NCI-H2196 treated with DMSO at 0.1 percent for 48 hours (cell line): ENCODE results near the gene PRR14.

Experiments
- DNase-seq: peaks from one replicate; lab custom pipeline; 2025; ENCODE audit not compliant: unreplicated experiment; lab: John Stamatoyannopoulos, UW

PRR14 gene

DNA sequence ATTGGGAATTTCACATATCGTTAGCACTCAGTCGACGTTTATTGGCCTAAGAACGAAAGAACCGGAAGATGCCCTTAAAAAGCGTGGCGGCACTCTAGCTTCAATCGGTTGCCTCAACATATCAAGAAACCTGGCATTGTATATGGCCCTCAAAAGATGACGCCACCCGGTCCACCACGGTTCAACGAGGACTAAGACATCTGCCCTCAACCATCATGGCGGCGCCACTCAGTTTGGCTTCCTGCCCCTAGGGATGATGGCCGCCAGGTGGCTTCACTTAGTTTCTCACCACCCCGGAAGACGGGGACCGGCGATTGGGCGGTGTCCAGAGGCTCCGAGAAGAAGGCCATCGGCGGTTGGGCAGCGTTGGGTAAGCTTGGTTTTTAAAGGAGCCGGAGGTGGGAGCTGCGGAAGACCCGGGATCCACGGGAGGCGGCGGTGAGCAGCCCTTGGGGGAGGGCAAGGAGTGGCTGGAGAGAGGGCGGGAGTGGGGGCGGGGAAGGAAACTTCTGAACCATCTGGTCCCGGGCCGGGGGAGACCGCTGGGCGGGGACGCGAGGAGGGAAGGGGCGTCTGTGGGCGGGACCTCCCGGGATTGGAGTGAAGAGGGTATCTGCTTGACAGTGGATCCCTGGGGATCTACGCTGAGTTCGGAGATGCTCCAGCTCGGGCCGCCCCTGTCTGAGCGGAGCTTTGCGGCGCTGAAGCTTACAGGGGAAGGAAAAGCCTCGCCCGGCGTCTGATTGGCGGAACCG is at the start of gene PRR14:
Gene PRR14, plus strand, starts transcription at position 592 of the 755 bp plus-strand sequence. CDS start 686 bp downstream, outside the sequence.
- peak; percentile 99 for DNase-seq

DNA sequence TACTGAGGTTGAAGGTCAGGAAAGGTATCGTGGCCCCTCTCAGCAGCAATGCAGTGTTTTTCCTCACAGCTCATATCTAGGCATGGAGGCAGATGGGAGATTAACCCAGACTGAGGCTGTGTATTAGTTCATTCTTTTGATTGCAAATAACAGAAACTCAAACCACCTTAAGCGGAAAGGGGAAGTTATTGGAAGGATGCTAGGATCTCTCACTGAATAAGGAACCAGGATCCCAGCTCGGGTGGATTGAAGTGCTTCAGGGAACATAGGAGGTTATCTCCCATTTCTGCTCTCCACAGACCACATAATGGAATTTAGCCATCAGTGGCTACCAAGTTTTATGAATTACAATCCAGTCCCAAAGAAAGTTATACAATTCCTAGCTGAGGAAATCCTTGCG is 48.8 kb upstream of the PRR14 start:
- no peak for DNase-seq

DNA sequence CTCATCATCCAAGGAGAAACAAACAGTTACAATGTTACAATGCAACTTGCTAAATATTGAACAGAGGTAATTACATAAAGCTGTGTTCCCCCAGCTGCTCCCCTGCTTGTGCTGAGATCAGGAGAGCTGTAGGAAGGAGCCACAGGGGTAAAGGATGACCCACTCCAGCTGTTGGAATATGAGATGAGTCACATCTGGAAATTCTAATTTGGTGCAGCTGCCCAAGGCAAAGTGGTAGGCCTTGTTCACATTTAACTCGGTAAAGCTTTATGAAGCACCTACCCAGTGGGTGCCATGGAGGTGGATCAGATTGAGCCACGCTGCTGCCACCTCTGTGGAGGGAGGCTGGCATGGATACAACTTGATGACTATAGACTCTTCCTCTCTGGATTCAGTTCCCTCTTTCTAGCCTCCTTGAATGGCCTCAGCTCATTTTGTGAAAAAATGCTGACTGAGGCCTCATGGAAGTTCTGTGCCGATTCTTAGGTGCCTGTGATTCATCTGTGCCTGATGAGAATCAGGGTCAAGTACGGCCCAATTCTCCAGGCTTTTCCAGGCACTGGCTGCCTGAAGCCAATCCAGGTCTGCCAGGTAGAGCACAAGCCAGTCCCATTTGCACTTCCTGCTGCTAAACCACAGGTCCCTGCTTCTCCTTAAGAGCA is 48.0 kb upstream of the PRR14 start:
- no peak for DNase-seq

DNA sequence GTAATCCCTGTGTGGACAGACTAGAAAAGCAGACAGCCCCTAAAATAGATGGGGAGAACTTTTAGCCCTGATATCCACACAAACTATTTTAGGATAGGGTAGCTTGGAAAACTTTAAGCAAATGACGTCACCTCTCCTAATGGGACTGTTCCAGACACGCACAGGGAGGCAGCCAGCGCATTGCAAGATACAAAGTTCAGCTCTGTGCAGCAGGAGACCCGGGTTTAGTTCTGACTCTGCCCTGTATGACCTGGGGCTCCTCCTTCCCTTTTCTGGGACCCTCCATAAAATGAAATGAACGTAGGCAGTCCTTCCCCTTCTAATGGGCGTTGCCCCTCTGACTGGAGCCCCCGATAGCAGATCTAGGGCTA is 46.8 kb upstream of the PRR14 start:
- DNase-seq: no peak

- no peak for DNase-seq
Observed at GRCh38 chr16:30604316-30604947, 46.3 kb upstream of the PRR14 start.

- DNase-seq: no peak
Observed at GRCh38 chr16:30605158-30605557, 45.6 kb upstream of the PRR14 start.

DNA sequence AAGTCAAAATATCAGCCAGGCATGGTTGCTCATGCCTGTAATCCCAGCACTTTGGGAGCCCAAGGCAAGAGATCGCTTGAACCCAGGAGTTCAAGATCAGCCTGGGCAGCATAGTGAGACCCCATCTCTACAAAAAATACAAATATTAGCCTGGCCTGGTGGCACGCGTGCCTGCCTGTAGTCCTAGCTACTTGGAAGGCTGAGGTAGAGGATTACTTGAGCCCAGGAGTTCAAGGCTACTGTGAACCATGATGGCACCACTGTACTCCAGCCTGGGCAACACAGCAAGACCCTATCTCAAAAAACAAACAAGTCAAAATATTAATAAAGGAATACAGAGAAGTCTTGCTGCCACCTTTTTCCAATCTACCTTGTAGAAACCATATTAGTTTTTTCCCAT is 44.8 kb upstream of the PRR14 start:
- no peak for DNase-seq

DNA sequence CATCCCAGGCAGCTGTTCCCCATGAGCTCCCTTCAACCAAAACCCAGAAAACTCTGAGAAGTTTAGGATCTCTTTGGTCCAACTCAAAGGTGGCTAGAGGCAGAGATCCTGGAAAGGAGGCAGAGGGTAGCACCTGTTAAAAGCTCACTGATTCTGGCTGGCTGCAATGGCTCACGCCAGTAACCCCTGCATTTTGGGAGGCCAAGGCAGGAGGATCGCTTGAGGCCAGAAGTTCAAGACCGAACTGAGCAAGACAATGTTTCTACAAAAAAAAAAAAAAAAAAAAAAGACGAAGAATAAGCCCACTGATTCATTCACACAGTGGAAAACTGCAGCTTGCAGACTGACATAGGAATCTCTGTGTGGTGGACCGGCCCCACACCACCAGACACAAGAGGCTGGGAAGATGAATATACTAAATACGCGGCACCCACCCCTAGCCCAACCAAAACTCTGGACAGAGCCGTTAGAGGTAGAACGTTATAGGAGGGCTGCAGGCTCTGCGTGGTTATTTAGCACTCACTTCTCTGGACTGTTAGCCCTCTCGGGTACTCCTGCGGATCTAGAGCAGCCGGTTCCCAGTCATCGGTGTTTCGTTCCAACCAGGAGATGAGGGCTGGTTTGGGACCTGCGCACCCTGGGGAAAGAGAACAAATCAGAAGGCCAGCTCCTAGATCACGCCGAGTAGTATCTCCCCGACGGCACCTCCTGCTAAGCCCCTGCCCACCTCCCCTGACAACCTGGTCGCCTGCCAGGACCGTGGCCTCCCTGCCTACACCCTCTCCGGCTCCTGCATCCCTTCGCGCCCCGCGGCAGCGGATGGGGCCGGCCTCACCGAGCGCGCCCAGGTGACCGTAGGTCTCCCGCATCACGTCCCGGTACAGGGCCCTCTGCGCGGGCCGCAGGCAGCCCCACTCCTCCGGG is 41.5 kb upstream of the PRR14 start:
- no peak for DNase-seq

- peak; percentile 88 for DNase-seq
Observed at GRCh38 chr16:30609926-30610839, 40.6 kb upstream of the PRR14 start, which contains the start of gene ZNF689. TSS of gene ZNF689 (minus strand) at chr16:30610389. CDS start at chr16:30610041, 348 bp downstream.

- no peak for DNase-seq
Observed at GRCh38 chr16:30615358-30616091, 35.2 kb upstream of the PRR14 start.

GRCh38 chr16:30619202-30619601 is 31.6 kb upstream of the PRR14 start:
- DNase-seq: no peak

GRCh38 chr16:30619638-30620037 is 31.1 kb upstream of the PRR14 start:
- DNase-seq: no peak

DNA sequence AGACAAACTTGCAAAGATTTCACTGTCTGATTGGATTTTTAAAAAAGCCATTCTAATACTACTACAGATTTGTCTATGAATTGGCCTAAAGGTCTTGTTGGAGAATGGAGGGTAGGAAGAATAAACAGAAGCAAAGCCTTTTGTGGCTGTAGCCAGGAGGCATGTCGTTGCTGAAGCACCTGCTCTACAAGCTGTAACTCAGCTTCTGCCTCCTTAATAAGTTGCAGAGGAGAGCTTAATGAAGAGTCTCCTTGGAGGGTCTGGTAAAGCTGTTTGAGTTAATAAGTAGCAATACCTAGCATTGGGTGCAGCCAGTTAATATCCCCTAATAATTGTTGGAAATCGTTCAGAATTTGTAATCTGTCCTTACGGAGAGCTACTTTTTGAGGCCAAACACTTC is 30.6 kb upstream of the PRR14 start:
- no peak for DNase-seq

DNA sequence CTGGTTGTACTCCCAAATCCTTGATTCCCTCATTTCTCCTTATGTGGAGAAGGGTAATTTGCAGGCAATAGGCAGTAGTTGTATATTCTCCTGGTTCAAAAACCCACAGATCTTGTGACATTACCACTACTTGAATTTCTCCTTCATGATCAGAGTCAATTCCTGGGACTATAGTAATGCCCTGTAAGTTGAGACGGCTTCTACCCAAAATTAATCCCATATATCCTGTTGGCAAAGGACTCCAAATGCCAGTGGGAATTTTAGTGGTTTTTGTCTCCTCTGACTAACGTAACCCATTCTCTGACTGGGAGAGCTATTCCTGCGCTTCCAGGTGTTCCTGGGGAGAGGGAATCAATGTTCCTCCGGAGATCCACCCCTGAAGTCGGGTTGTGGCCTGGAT is 29.0 kb upstream of the PRR14 start:
- DNase-seq: no peak

GRCh38 chr16:30622455-30623032 is 28.2 kb upstream of the PRR14 start:
- DNase-seq: no peak

- no peak for DNase-seq
Observed at GRCh38 chr16:30623536-30624283, 27.1 kb upstream of the PRR14 start.

GRCh38 chr16:30626236-30626635 is 24.5 kb upstream of the PRR14 start:
- DNase-seq: no peak
